HG02943 (cell line): ENCODE results near the gene TJP1.

ENCODE experiments used
- ATAC-seq: cut with Tn5 transposase; IDR thresholded peaks from one replicate; pipeline ENCODE4 v1.9.1; 2021; ENCODE audit warnings: mild to moderate bottlenecking, low read depth, moderate library complexity; ENCODE audit not compliant: unreplicated experiment

The TJP1 gene

DNA sequence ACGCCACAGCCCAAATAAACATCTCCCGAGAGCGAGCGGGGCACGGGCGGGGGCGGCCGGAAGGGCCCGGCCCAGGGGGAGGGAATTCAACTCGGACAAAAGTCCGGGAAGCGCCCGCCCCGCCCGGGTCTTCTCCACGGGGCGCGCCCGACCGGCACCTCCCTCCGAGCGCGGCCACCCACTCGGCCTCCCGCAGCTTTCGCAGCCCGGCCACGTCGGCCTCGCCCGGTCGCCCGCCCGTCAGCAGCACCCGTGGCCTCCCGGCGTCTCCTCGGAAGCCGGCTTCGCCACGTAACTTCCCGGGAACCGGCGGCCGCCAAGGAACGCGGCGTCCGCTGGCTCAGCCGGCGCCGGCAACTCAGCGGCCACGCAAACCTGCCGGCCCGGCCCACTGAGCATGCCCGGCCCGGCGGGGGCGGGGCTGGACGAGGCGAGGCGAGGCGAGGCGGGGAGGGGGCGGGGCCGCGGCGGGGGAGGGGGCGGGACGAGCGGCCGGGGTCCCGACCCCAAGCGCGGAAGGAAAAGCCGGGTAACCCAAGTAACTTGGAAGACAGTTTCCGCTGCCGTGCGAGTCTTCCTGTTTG is at the start of gene TJP1:
TJP1 (minus strand) TSS at position 369 of the 584 bp plus-strand sequence. CDS start 440 bp downstream, outside the sequence.
- ATAC-seq, result no peak

DNA sequence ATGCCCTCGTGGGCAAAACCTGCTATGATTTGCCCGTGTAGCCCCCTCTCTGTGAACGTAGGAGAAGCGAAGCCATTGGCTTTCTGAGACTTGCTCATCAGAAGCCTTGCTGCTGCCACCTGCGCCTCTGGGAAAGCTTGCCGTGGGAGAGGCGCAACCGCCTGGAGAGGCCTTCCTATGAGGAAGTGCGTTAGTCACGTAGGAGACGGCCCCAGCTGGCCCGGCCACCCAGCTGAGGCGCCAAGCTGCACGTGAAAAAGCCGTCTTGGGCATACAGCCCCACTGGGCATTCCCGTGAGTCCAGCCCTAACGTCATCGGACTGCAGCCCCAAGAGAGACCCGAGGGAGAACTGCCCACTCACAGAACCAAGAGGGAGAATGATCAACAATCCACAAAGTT is 49.1 kb upstream of the TJP1 start:
- no peak for ATAC-seq

DNA sequence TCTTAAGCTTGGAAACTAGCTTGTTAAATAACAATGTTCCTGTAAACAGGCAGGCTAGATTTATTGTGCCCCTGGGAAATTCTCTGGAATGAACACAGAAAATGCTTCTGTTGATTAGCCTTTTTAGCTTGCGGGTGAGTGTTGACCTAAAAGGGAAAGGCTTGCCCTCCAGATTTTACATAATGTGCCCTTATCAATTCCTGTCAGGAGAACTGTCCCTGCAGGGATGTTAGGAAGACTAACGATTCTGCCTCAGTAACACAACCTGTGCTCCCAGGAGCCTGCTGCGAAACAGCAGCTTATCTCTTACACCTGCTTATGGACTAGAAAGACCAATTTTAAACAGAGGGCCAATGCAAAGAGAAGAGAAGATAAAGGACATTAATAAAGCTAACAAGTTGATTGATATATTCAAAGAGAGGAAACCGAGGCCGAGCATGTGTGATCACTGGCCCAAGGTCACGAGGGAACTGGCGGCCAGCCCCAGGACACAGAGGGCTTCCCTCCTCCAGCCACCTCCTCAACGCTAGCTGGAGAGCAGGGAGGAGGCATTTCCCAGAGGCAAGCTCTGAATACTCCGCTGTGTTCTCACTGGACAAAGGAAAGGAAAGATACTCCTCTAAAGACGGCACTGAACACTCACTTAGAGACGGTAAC is 48.4 kb upstream of the TJP1 start:
- ATAC-seq, result no peak

DNA sequence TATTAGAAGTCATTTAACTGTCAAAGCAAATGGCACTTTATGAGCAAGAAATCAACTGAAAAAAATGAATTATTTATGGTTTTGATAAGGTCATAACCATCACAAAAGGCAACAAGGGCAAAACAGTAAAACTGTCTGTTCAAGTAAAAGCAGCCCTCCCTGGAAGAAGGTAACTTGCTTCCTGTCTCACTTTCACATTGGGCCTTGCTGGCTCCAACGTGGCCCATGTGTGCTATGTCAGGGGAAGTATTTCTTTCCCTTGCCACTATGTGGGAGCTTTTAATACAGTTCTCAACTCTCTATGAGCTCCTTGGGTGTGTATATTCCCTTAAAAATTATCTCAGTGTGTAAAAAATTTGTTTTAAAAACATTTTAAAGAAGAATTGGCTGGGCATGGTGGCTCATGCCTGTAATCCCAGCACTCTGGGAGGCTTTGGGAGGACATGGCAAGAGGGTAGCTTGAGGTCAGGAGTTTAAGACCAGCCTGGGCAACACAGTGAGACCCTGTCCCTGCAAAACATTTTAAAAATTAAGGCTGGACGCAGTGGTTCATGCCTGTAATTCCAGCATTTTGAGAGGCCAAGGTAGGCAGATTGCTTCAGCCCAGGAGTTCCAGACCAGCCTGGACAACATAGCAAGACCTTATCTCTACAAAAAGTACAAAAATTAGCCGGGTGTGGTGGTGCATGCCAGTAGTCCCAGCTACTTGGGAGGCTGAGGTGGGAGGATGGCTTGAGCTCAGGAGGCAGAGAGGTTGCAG is 45.2 kb upstream of the TJP1 start:
- ATAC-seq, result no peak

DNA sequence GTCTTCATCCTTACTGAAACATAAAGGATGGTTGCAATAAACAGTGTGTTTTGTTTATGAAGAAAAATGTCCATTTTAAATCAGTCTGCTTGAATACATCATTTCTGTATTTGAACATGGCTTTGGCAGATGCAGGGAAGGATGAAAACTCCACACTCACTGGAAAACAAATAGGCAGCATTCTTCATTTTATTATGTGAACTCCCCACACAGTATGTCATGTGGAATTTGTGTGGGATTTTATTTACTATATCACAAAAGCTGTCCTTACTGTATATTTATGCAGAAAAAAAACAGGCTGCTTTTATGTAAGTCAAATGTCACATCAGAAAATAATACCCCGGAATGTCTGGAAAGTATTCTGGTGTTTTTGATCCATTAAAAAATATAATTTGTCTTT is 44.1 kb upstream of the TJP1 start:
- ATAC-seq, result no peak

DNA sequence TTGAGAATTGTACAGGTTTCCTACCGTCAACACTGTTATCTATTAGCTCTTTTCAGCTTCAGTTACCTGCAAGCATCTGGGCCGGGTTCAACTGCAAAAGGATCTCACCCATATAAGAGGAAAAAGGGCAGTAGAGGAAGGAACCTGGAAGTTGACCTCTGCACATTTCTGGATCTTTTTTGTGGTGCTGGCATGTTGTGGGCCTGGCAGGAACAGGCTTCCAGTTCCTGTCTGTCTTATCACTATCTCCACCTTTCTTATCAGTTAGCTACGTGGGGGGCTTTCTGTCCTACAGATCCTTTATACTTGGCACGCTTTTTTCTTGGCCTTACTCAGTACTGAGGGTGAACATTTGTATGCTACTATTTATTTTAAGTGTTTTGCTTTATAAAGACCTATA is 42.2 kb upstream of the TJP1 start:
- no peak for ATAC-seq

DNA sequence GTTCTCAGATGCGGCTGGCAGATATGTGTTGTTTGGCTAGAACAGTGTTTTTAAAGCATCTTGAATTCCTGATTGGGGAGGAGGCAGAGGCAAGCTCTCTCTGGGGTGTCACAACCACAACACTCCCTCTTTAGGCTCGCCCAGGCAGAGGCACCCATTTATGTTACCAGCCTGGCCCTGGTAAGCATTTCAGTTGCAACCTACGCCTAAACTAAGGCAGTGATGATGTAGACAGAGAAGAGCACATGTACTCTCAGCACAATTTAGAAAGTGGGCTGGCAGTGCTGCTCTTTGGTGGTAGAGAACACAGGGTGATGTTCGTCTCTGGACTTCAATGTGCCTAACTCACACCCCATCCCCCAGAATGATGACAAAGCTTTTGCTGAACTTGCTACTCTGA is 41.2 kb upstream of the TJP1 start:
- ATAC-seq, result no peak

DNA sequence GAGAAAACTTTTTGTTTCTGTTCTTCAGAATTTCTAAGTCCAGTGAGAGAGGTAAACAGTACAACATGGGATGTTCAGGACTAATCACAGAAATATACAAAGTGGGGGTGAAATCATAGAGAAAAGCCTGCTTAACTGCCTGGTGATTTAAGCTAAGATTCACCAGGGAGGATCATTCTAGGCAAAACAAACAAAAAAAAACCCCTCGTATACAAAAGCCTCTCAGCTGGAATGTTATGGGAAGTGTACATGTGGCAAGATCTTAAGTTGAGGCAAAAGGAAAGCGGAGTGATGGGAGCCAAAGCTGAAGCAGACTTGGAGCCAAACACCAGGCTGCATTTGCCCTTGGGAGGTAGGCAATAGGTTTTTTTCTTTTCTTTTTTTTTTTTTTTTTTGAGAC is 40.0 kb upstream of the TJP1 start:
- no peak for ATAC-seq

DNA sequence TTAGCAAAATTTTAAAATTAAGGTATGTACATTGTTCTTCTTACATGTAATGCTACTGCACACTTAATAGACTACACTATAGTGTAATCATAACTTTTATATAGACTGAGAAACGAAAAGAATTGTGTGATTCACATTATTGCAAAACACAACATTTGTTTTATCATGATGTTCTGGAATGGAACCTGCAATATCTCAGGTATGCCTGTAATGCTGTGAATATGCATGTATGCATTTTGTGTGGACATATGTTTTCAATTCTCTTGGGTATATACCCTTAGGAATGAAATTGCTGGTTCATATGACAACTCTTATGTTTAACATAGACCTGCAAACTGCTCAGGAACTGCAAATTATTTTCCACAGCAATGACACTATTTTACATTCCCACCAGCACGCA is 38.6 kb upstream of the TJP1 start:
- ATAC-seq, result no peak

DNA sequence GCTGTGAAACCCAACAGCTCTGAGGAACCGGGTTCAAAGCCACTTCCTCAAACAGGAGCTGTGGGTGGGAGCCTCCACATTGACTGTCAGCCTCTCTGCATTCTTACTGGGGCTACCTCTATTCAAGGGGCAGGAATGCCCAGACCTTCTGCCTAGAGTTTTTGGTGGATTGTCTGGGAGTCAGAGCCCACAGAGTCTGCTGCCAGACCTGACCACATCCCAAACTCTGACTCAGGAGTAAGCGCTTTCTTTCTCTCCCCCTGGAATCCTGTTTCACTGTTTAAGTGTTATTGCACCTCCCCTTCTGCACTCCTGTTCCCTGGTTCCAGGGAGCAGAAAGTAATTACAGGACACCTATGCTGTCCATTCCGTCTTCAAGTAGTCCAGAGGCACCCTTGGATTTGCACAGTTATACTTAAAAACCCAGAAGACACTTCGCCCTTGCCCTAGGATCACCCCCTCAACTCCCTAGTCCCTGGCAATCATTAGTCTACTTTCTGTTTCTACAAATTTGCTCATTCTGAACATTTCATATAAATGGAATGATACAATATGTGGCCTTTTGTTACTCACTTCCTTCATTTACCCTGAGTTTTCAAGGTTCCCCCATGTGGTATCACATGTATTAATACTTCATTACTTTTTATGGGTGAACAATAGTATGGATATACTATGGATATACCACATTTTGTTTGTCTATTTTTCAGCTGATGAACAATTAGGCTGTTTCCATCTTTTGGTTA is 37.9 kb upstream of the TJP1 start:
- no peak for ATAC-seq

DNA sequence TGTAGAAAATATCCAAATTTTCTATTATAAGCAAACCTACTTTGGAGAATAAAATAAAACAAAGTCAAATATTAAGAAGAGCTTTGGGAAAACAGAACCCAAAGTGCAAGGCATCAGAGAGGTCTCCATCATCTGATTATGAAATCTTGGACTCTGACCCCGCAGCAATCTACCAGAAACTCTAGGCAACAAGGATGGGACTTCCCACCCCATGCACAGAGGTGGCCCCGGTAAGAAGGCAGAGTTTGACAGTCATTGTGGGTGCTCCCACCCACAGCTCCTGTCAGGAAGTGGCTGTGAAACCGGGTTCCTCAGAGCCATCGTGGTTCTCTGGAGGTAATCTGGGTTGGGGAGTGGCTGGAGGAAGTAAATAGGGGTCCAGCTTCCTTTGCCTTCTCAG is 37.0 kb upstream of the TJP1 start:
- no peak for ATAC-seq

DNA sequence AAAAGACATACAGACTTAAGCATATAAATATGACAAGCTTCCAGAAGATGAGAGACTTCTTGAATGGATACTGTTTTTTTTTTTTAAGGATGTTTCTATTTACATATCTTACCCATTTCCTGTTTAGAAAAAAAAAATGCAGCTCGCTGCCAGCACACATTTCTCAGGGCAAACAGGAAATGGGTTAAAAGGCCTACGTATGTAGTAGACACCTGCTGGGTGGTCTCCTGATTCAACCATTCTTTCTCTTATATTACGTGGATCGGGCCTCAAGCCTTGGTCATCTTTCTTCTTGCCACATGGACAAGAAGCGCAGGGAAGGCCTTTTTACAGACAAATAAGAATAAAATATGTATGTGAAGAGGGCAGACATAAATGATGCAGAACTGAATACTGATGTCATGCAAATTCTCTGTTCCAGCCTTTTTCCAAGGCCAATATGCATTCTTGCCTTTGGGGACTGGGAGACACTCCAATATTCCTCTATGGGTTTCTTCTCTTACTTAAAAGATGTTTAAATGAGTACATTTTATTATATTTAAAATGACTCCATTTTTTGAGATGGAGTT is 35.0 kb upstream of the TJP1 start:
- ATAC-seq, result no peak

DNA sequence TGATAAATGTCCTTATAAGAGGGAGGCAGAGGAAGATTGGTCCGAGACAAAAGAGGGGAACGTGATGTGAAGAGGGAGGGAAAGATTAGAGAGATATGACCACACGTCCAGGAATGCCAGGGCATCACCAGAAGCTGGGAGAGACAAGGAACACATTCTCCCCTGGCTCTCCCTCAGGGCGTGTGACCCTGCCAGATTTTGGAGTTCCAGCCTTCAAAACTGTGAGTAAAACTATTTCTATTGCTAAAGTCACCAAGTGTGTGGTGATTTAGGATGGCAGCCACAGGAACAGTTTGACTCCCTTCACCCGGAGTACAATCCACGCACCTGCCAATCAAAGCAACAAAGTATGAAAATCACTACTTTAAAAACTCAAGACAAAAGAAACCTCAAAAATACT is 32.1 kb upstream of the TJP1 start:
- no peak for ATAC-seq

DNA sequence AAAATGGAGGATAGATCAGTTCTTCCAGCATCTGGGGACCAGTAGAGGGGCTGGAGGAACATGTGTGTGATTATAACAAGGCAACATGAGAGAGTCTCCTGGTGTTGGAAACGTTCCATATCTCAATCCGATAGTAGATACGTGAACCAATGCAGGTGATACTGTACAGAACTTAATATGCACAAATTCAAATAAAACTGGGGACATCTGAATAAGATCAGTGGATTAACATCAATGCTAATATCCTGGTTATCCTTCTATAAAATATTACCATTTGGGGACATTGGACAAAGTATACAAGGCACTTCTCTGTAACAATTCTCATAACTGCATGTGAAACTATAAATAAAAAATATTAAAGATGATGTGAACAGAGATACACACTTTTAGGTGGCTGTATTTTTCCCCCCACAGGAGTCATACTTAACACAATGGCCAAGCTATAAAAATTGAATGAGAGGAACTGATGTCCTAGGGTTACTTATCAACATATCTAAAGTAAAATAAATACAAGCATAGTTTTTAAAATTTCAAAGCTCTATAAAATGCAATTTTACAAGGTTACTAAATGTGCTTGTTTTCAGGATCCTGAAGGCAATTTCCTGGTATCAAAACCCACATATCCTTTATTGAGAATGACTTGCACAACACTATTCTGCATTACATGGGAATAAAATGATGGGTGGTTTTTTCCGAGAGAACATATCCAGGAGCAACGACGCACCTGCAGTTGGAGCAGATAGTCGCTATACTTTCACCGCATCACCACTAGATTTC is 31.1 kb upstream of the TJP1 start:
- ATAC-seq, result no peak

DNA sequence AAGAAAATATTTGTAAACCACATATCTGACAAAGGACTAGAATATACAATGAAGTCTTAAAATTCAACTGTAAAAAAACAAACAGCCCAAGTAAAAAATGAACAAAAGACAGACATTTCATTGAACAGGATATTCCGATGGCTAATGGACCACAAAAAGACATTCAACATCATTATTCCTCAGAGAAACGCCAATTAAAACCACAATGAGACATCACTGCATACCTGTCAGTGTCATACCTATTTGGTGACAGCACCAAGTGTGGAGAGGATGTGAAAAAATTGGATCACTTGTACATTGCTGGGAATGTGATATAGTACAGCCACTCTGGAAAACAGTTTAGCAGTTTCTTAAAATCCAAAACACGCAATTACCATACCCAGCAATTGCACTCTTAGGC is 29.9 kb upstream of the TJP1 start:
- no peak for ATAC-seq

DNA sequence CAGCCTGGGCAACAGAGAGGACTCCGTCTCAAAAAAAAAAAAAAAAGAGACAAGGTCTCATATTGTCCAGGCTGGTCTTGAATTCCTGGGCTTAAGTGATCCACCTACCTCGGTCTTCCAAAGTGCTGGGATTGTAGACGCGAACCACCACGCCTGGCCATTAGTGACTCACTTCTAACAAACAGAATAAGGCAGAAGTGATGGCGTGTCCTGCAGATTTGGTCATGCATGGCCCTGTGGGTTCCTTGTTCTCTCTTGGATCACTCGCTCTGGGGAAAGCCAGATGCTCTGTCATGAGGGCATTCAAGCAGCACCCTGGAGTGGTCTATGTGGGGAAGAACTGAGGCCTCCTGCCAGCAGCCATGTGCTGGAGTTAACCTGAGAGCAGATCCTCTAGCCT is 27.4 kb upstream of the TJP1 start:
- no peak for ATAC-seq

DNA sequence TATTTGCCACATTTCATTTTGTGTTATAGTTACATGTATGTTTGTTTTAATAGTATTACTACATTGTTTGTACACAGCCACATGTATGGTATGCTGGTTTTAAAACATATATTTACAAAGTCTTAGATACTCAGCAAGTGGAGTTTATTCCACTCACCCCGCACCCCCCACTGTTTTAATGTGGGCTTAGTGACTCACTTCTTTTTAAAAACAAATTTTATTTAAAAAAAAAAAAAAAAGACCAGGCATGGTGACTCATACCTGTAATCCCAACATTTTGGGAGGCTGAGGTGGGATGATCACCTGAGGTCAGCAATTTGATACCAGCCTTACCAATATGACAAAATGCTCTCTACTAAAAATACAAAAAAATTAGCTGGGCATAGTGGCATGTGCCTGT is 26.9 kb upstream of the TJP1 start:
- ATAC-seq, result no peak

DNA sequence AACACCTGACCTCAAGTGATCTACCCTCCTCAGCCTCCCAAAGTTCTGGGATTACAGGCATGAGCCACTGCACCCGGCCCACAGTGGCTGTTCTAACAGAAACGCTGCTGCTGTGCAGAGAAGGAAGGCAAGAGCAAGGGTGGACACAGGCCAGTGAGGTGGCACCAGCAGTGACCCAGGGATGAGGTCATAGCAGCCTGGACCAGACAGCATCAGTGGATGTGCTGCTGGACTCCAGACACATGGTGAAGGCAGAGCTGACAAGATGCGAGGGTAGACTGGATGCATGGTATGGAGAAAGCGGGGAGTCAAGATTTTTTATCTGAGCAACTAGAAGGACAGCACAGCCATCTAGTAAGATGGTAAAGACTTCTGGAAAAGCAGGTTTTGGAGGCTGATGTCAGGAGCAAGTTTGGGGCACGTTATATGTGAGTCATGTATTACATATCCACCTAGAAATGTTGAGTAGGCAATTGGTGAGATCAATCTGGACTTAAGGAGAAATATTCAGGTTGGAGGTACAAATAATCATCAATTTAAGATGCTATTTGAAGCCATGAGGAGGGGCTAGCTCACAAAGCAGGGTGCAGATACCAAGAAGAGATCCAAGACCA is 22.1 kb upstream of the TJP1 start:
- no peak for ATAC-seq

DNA sequence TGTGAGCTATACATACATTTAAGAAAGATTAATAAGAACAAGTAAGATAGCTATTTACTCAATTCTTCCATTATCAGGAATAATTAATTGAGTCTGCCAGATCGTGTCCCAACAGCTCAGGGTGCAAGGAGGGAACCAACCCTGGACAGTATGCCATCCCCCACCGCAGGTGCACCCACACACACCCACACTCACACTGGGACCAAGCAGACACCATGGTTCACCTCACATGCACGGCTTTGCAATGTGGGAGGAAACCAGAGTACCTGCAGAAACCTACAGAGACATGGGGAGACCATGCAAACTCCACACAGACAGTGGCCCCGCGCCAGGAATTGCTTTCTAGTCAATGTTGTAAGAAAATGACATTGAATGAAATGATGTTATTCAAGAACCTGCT is 20.0 kb upstream of the TJP1 start:
- no peak for ATAC-seq

DNA sequence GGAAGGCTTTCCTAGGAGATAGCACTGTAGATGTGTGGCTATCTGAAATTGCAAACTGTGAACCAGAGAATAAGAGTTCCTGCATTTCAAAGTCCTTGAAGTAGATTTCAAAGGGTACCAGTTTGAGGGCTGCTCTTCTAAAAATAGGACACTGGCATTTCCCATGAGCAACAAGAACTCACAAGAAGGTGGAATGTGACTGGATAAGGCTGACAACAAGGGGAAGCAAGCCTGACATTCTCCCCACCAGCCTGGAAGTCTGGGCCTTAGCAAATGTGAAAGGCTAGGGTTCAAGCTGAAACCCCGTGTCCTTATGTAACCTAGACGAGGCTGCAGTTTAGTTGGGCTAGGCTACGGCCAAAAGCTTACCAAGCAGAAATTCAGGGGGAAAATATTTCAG is 18.7 kb upstream of the TJP1 start:
- no peak for ATAC-seq
